GM12878 (cell line): Measurements from ENCODE around the gene IFNL3. TPM values are rescaled to one million over a fixed set of nuclear protein-coding genes. Genes with fewer than 3 reads are reported as not detected.

Source experiments
- ATAC-seq: fragments of 200-7000 bp; cut with Tn5 transposase; 3 replicates; pipeline ENCODE4 v1.9.1; 2020; ENCODE audit warnings: mild to moderate bottlenecking, moderate library complexity
- BruUV-seq: library from RNA; stranded (reverse); fragments of 400-500 nt; replicated peaks from 2 replicates; lab custom pipeline; 2021; lab: Mats Ljungman, UMichigan
- CTCF ChIA-PET: fragments of 300-600 bp; sonication (Branson Sonifier 250); formaldehyde crosslinking; extraction: SDS; loops from one replicate; lab custom pipeline; 2021; ENCODE audit warnings: inconsistent platforms; lab: Yijun Ruan, JAX
- POLR2A ChIA-PET: fragments of 350-600 bp; formaldehyde crosslinking; extraction: SDS; loops from one replicate; lab custom pipeline; 2021; ENCODE audit warnings: inconsistent platforms; lab: Charles Lee
- RAD21 ChIA-PET: fragments of 300-600 bp; sonication (Branson Sonifier 250); formaldehyde crosslinking; loops from one replicate; lab custom pipeline; 2023; ENCODE audit warnings: antibody characterized with exemption; ENCODE audit not compliant: unreplicated experiment; lab: Charles Lee
- SMC1A ChIA-PET: fragments of 300-600 bp; sonication (Branson Sonifier 250); formaldehyde crosslinking; loops from one replicate; lab custom pipeline; 2023; ENCODE audit not compliant: unreplicated experiment, uncharacterized antibody; lab: Charles Lee
- DNase-seq: peaks from one replicate; pipeline ENCODE4 v3.0.0-alpha.2; 2011; ENCODE audit warnings: low read depth, low spot score
- FAIRE-seq: peaks from 3 replicates; lab custom pipeline; 2011; peaks lifted over from hg19 to GRCh38; lab: Jason Lieb, UNC
- H2AFZ ChIP-seq: 2 replicates; pipeline ENCODE4 v1.6.0; 2011; ENCODE audit warnings: low read depth, low read length, control low read depth; ENCODE audit not compliant: control insufficient read depth
- H3K27ac ChIP-seq: 2 replicates; pipeline ENCODE4 v1.5.1; 2011; ENCODE audit warnings: control low read depth; ENCODE audit not compliant: control insufficient read depth, insufficient read depth
- H3K27me3 ChIP-seq, 2 experiments: replicated peaks in 1 of 2; 2 replicates each; pipeline versions ENCODE4 v1.6.0 to v1.6.1; 2011; ENCODE audit warnings: low read length in 1 of 2; ENCODE audit not compliant: control insufficient read depth in 2 of 2, insufficient read depth in 2 of 2
- H3K36me3 ChIP-seq, 2 experiments: 2 replicates each; pipeline ENCODE4 v1.5.1; 2011; ENCODE audit warnings: low read length in 1 of 2; ENCODE audit not compliant: control insufficient read depth in 2 of 2, insufficient read depth in 2 of 2
- H3K4me1 ChIP-seq: 2 replicates; pipeline ENCODE4 v1.6.1; 2011; ENCODE audit warnings: mild to moderate bottlenecking, low read length, moderate library complexity, mixed read lengths; ENCODE audit not compliant: control insufficient read depth, insufficient read depth
- H3K4me2 ChIP-seq: 2 replicates; pipeline ENCODE4 v1.6.0; 2011; ENCODE audit warnings: control low read depth; ENCODE audit not compliant: control insufficient read depth, insufficient read depth
- H3K4me3 ChIP-seq: fragments of 200-600 bp; sonication (generic); 2 replicates; pipeline ENCODE4 v1.5.1; 2016
- H3K79me2 ChIP-seq: 2 replicates; pipeline ENCODE4 v1.6.0; 2011; ENCODE audit warnings: low read length; ENCODE audit not compliant: control insufficient read depth, insufficient read depth
- H3K9ac ChIP-seq: 2 replicates; pipeline ENCODE4 v1.8.0; 2011; ENCODE audit warnings: low read length, control low read depth, mixed read lengths; ENCODE audit not compliant: control insufficient read depth, insufficient read depth
- H3K9me3 ChIP-seq: replicated peaks from 3 replicates; pipeline ENCODE4 v1.5.1; 2011; ENCODE audit warnings: mild to moderate bottlenecking, low read length; ENCODE audit not compliant: control insufficient read depth, insufficient read depth
- H4K20me1 ChIP-seq: 2 replicates; pipeline ENCODE4 v1.6.0; 2011; ENCODE audit not compliant: control insufficient read depth, insufficient read depth
- ATF7 ChIP-seq: fragments of 450-650 bp; IDR thresholded peaks from 2 replicates; pipeline ENCODE4 v1.6.1; 2016; ENCODE audit warnings: low read depth, mild to moderate bottlenecking
- CREM ChIP-seq: IDR thresholded peaks from 2 replicates; pipeline ENCODE4 v1.6.1; 2014; ENCODE audit warnings: antibody characterized with exemption, low read depth
- EED ChIP-seq: sonication (generic); IDR thresholded peaks from 2 replicates; pipeline ENCODE4 v1.6.1; 2016; ENCODE audit warnings: antibody characterized with exemption, low read depth
- HDGF ChIP-seq: fragments of 450-650 bp; IDR thresholded peaks from 2 replicates; pipeline ENCODE4 v1.6.1; 2016; ENCODE audit warnings: antibody characterized with exemption
- IKZF2 ChIP-seq, 2 experiments: fragments of 450-650 bp; IDR thresholded peaks; 2 replicates each; pipeline ENCODE4 v1.6.1; 2017; ENCODE audit warnings: mild to moderate bottlenecking in 2 of 2, moderate library complexity in 2 of 2
- IRF4 ChIP-seq: IDR thresholded peaks from 2 replicates; pipeline ENCODE4 v1.6.1; 2011; ENCODE audit warnings: low read depth, low read length
- MEF2B ChIP-seq: fragments of 450-650 bp; IDR thresholded peaks from 2 replicates; pipeline ENCODE4 v1.6.1; 2018; ENCODE audit warnings: mild to moderate bottlenecking, moderate library complexity; ENCODE audit not compliant: partially characterized antibody, poor library complexity, severe bottlenecking
- NBN ChIP-seq: fragments of 450-650 bp; IDR thresholded peaks from 2 replicates; pipeline ENCODE4 v1.6.1; 2016
- RELA ChIP-seq: fragments of 450-650 bp; IDR thresholded peaks from 2 replicates; pipeline ENCODE4 v1.8.0; 2014; ENCODE audit warnings: borderline replicate concordance; ENCODE audit not compliant: partially characterized antibody
- RFX5 ChIP-seq: IDR thresholded peaks from 2 replicates; pipeline ENCODE4 v1.6.1; 2011; ENCODE audit warnings: low read depth, low read length, improper control_type of control experiment
- SMAD5 ChIP-seq: IDR thresholded peaks from 2 replicates; pipeline ENCODE4 v1.6.1; 2016; ENCODE audit warnings: antibody characterized with exemption, low read depth
- SREBF2 ChIP-seq: IDR thresholded peaks from 2 replicates; pipeline ENCODE4 v1.6.1; 2012; ENCODE audit warnings: mild to moderate bottlenecking, low read length
- TBL1XR1 ChIP-seq: IDR thresholded peaks from 2 replicates; pipeline ENCODE4 v1.6.1; 2012; ENCODE audit warnings: low read depth, low read length, improper control_type of control experiment
- TCF7 ChIP-seq: IDR thresholded peaks from 2 replicates; pipeline ENCODE4 v1.6.1; 2014; ENCODE audit warnings: antibody characterized with exemption, borderline replicate concordance
- USF2 ChIP-seq: IDR thresholded peaks from 2 replicates; pipeline ENCODE4 v1.6.1; 2011; ENCODE audit warnings: low read depth, low read length, improper control_type of control experiment, borderline replicate concordance
- WGBS: methylation state at CpG from one replicate; pipeline ENCODE4 v1.1.6; 2016; ENCODE audit warnings: low lambda C conversion rate; ENCODE audit not compliant: insufficient replicate concordance, insufficient coverage; ENCODE audit errors: missing lambda C conversion rate; 5-methylcytosine and 5-hydroxymethylcytosine counted together
- in situ Hi-C: fragments of 300-500 bp; cut with MboI; formaldehyde crosslinking; loops from 9 replicates; pipeline ENCODE4 v1.14.3; 2018; ENCODE audit warnings: mixed read lengths
- intact Hi-C: fragments of 100-400 bp; cut with micrococcal nuclease; formaldehyde crosslinking; loops from one replicate; pipeline ENCODE4 v1.14.2; 2022; ENCODE audit not compliant: unreplicated experiment
- polyA plus RNA-seq, 11 experiments: library from polyadenylated mRNA; depleted of rRNA in 4 of 11; unstranded in 6 of 11; stranded (reverse) in 5 of 11; fragments of >200 nt; fragmentation: Nextera tagmentation in 4 of 11; fragmentation: Illumina TruSeq in 1 of 11; extraction: Ambion mirVana in 4 of 11; extraction: Trizol in 1 of 11; gene quantifications; 1 replicate in 1 of 11; 2 replicates in 10 of 11; pipeline versions ENCODE4 v1.2.1 to v1.2.3, GENCODE V29; 2011 to 2016; ENCODE audit warnings: inconsistent platforms in 2 of 11, missing spikeins in 2 of 11, low read depth in 1 of 11
- total RNA-seq, 4 experiments: library from RNA; depleted of rRNA in 3 of 4; stranded (reverse); fragments of >200 nt in 3 of 4; fragmentation: Illumina TruSeq in 1 of 4; extraction: Trizol in 1 of 4; gene quantifications; 2 replicates each; pipeline versions ENCODE4 v1.2.1 to v1.2.3, GENCODE V29; 2013 to 2021
- TF ChIP-seq, protein P1 (sequence below): IDR thresholded peaks from 2 replicates; pipeline ENCODE4 v1.6.1; 2011; ENCODE audit warnings: mild to moderate bottlenecking, low read depth, low read length, moderate library complexity; ENCODE audit not compliant: insufficient replicate concordance

Gene IFNL3
- total and polyA plus RNA-seq, 10 of the 15 experiments (the other 5 are each of a cell fraction or from before 2014, with no cell fraction given) = not detected

- no peaks in the 10 kb centered on the region for H3K79me2 ChIP-seq
- no peaks in the 10 kb centered on the region for H4K20me1 ChIP-seq
- no peak for TF ChIP-seq CREM
- no peak for TF ChIP-seq USF2
- no peak for TF ChIP-seq SMAD5
- no peak for TF ChIP-seq TCF7
- no peak for TF ChIP-seq TBL1XR1
- no peak for TF ChIP-seq RELA
- TF ChIP-seq, protein P1, sequence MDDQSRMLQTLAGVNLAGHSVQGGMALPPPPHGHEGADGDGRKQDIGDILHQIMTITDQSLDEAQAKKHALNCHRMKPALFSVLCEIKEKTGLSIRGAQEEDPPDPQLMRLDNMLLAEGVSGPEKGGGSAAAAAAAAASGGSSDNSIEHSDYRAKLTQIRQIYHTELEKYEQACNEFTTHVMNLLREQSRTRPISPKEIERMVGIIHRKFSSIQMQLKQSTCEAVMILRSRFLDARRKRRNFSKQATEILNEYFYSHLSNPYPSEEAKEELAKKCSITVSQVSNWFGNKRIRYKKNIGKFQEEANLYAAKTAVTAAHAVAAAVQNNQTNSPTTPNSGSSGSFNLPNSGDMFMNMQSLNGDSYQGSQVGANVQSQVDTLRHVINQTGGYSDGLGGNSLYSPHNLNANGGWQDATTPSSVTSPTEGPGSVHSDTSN = no peak
- TF ChIP-seq ATF7 = no peak
- no peak for TF ChIP-seq IRF4
- no peak for TF ChIP-seq MEF2B
- no peak for TF ChIP-seq SREBF2
- TF ChIP-seq HDGF = no peak
- no peak for TF ChIP-seq IKZF2 (IDR thresholded peaks at IDR 0.05)
- TF ChIP-seq NBN = no peak
- TF ChIP-seq RFX5 = no peak
- TF ChIP-seq EED = no peak
- TF ChIP-seq, all 136 proteins: peak for 0
- peaks cover 5 to 6% of the 10 kb centered on the region in 2 experiments; a peak in 2 of 4 replicates for H3K27me3 ChIP-seq
- no peaks in the 10 kb centered on the region for H3K36me3 ChIP-seq
- H3K9ac ChIP-seq = no peak overlapping the region
- FAIRE-seq (no peak), ATAC-seq (no peak), DNase-seq (no peak)
- H3K4me3 ChIP-seq = no peak overlapping the region
- no peak overlapping the region for H2AFZ ChIP-seq
- 28% methylated on average over 3 of the region's 3 CpGs for WGBS
- no TSS peak for BruUV-seq
- no peak overlapping the region for H3K27ac ChIP-seq
- H3K9me3 ChIP-seq = no peaks in the 10 kb centered on the region
- SMC1A ChIA-PET = no interaction called here
- in situ Hi-C loops = no loop called here
- H3K4me1 ChIP-seq = no peaks in the 10 kb centered on the region
- CTCF ChIA-PET = no interaction called here
- RAD21 ChIA-PET = no interaction called here
- POLR2A ChIA-PET = interaction anchor here (0.6 kb wide), 1 partner anchor 217 kb away, joined by 3 read pairs; no protein-coding TSS in a partner anchor
- intact Hi-C loops = no loop called here
- H3K4me2 ChIP-seq = no peak overlapping the region
Measured at GRCh38 chr19:39200803-39201115, 44.0 kb downstream of the IFNL3 start.
